Coronary artery (tissue), 2 donors: ENCODE data around the gene TAS1R3.

Experiments
- DNase-seq: peaks from one replicate; pipeline ENCODE4 v3.0.0-alpha.2; 2017; ENCODE audit warnings: low spot score
- H3K27ac ChIP-seq, 2 donors: fragments of 200-600 bp; sonication (generic); one replicate each; pipeline ENCODE4 v1.5.1; 2016 to 2019
- H3K4me3 ChIP-seq: fragments of 200-600 bp; sonication (generic); 2 replicates; pipeline ENCODE4 v1.5.1; 2016; ENCODE audit warnings: mild to moderate bottlenecking, moderate library complexity
- CTCF ChIP-seq: fragments of 200-600 bp; sonication (generic); IDR thresholded peaks from one replicate; pipeline ENCODE4 v1.5.1; 2019; ENCODE audit warnings: antibody characterized with exemption

The TAS1R3 gene

GRCh38 chr1:1354271-1355247 is 23.5 kb downstream of the TAS1R3 start:
- H3K27ac ChIP-seq = peak overlapping the region in 1 of 2 donors; percentile 95
- no peak for TF ChIP-seq CTCF
- H3K4me3 ChIP-seq = peak overlapping the region; percentile 78
- no peak for DNase-seq

GRCh38 chr1:1355416-1355815 is 24.3 kb downstream of the TAS1R3 start:
- TF ChIP-seq CTCF = no peak
- H3K4me3 ChIP-seq = peak overlapping the region; percentile 78
- H3K27ac ChIP-seq = peak overlapping the region; percentile 81 to 95
- no peak for DNase-seq

DNA sequence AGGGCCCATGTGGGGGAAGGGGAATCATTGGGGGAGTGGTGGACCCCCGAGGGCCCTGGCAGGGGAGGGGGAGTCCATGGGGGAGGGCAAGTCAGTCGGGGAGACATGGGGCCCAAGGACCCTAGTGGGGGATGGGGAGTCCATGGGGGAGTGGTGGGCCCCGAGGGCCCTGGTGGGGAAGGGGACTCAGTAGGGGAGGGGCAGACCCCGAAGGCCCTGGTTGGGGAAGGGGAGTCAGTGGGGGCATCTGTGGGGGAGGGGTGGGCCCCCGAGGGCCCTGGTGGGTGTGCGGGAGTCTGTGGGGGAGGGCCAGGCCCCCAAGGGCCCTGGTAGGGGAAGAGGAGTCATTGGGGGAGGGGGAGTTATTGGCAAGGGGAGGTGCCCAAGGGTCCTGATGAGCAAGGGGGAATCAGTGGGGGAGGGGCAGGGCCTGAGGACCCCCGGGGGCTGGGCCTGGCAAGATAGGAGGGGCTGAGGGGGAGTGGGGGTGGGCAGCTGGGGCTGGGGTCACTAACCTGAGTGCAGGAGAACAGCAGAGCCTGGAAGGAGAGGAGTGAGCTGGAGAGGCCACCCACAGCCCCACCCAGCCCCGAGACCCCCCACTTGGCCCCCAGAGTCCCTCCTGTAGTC is 25.2 kb downstream of the TAS1R3 start:
- H3K27ac ChIP-seq = peak overlapping the region; percentile 81 to 95
- TF ChIP-seq CTCF = no peak
- DNase-seq = no peak
- H3K4me3 ChIP-seq = peak overlapping the region; percentile 78

DNA sequence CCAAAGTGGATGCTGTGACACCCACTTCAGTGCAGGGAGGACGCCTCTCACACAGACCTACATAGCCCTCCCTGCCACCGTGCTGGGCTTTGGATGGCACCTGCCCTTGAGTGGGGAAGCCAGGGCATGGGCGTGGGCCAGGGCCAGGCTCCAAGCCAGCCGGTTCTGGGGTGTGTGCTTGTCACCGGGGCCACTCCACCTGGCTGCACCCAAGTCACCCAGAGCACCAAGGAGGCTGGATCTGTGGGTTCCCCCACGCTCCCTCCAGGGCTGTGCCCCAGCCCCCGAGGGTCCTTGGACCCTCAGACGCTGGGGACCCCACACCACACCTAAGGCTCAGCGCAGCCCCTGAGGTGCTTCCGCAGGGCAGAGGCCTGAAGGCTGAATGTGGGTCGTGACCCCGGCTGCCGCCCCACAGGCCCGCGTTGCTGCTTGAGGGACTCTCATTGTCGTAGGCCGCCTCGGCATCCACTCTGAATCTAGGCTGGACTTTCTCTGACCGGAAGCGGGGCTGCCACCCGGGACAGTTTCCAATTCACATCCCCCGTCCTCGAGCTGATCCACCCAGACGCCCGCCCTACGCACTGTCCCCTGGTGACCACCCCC is 25.8 kb downstream of the TAS1R3 start:
- no peak for TF ChIP-seq CTCF
- Histone ChIP-seq H3K27ac (peak overlapping the region; percentile 81 to 95), H3K4me3 (peak overlapping the region; percentile 78)
- no peak for DNase-seq

DNA sequence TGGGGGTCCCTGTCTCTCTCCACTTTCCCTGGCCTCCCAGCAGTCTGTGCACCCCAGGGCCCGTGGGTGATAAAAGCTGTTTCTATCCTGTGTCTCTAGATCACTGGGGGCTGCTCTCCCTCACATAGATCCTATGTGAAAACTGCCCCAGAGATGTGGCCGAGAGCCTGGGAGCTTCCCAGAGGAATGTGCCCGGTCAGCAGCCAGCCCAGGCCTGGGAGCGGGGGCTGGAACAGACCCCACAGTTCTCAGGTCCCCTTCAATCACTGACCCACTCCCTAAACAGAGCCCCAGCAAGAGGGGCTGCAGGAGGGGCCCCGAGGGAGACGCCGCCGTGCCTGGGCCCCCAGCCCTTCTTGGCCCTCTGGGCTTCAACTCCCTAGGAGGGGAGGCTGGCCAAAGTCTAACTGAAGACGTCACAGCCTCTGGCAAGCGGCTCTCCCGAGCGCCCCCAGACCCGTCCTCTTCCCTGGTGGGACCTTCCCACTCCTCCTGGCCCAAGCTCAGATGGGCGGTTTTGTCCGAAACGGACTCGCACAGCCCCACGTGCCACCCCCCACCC is 26.9 kb downstream of the TAS1R3 start:
- H3K4me3 ChIP-seq = peak overlapping the region; percentile 78
- TF ChIP-seq CTCF = no peak
- peak overlapping the region; percentile 81 to 95 for H3K27ac ChIP-seq
- DNase-seq = no peak

DNA sequence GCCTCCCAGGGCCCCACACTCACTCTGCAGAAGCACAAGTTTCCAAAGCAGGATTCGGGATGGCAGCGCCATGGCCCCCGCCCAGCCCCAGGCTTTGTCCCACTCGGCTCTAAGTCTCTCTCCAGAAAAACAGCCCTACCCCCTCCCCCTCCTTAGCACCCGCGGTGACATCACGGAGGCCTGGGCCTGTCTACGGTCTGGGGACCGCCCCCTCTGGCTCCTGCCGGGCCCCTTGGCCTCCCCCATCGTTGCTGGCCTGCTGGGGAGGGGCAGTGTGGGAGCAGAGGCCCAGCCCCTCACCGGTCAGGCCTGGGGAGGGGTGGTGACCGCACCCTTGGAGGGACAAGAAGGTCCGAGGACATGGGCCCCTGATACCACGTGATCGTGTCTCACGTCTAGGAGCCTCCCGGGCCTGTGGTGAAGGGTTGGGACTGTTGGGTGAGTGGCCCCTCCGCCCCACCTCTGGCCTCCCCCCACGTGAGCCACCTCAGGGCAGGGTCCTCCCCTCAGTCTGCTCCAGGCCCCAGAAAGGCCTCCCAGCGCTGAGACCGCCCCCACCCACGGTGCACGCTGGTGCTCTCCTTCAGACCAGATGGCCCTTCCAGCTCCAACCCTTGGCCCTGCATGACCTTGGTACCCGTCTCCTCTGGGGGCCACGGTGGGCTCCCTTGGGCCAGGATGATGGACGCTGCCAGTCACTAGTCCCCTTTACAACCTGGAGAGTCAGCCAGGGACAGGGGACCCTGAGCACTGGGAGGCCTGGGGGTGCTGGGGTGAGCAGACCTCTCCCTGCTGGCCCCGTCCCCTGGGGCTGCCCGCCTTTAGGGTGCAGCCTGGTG is 27.6 kb downstream of the TAS1R3 start, which contains the start of gene MXRA8:
Gene MXRA8 (minus strand): TSS at position 123 of the 839 bp plus-strand sequence. CDS start 51 bp downstream, at position 72.
- Histone ChIP-seq H3K4me3 (peak within 1 kb of the TSS; percentile 78), H3K27ac (peak within 1 kb of the TSS; percentile 81 to 95)
- no peak for DNase-seq
- no peak for TF ChIP-seq CTCF
